ENCODE measurements around the gene PROC.

- TF ChIP-seq, protein P1, sequence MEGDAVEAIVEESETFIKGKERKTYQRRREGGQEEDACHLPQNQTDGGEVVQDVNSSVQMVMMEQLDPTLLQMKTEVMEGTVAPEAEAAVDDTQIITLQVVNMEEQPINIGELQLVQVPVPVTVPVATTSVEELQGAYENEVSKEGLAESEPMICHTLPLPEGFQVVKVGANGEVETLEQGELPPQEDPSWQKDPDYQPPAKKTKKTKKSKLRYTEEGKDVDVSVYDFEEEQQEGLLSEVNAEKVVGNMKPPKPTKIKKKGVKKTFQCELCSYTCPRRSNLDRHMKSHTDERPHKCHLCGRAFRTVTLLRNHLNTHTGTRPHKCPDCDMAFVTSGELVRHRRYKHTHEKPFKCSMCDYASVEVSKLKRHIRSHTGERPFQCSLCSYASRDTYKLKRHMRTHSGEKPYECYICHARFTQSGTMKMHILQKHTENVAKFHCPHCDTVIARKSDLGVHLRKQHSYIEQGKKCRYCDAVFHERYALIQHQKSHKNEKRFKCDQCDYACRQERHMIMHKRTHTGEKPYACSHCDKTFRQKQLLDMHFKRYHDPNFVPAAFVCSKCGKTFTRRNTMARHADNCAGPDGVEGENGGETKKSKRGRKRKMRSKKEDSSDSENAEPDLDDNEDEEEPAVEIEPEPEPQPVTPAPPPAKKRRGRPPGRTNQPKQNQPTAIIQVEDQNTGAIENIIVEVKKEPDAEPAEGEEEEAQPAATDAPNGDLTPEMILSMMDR (conservative IDR thresholded peaks at IDR 0.05 in 1 of 2, IDR thresholded peaks at IDR 0.05 in 1 of 2; ENCODE audit: low read depth in 1 of 2, low read length in 2 of 2), result no peak
- TF ChIP-seq EZH2 (IDR thresholded peaks at IDR 0.05; ENCODE audit: low read length, missing control alignments), result no peak
These were observed 16.2 kb upstream of the PROC start for GRCh38 chr2:127401757-127402695.
